ENCODE results near the gene KCTD2. TPM values are rescaled to one million over a fixed set of nuclear protein-coding genes. Genes with fewer than 3 reads are reported as not detected.

Gene KCTD2
- total and polyA plus RNA-seq, 9 of the 15 experiments (the other 6 are each of a cell fraction or from before 2014, with no cell fraction given): 1.7 to 32.9 (median 15.8) TPM

DNA sequence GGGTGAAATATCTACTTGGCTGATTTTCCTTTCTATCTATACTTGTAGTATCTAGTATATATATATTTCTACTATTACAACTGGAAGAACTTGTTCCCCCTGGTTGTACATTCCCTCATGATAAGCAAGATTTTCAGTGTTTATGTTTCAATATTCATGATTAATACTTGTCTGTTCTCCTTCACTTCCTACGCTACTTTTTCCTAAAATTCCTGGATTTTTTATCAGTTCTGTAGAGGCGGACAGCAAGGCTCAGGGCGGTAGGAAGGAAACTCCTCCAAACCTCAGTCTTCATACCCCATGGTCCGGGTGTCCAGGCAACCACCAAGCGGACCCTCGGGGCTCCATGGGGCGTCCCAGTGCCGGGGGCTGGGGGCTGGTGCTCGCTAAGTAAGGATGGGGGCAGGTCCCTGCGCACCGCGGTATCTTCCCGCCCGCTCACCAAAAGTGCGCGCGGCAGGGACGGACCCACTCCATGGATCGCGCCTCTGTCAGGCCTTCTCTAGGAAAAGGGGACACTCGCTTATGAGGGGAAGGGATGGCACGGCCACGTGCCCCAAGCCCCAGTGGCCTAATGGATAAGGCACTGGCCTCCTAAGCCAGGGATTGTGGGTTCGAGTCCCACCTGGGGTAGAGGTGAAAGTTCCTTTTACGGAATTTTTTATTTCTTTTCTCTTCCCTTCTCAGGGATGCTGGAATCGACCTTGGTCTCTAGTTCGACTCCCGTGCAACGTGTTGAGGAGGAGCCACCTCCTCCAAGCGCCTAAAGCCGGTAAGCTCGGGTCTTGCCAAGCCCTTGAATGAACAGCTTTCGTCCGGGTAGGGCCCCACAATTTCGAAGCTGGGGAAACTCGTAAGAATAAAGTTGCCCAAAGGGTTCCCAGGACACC lies 13.4 kb upstream of the KCTD2 start:
- peak overlapping the region; percentile 69 for H3K4me3 ChIP-seq
- H3K4me1 ChIP-seq (replicated peaks in 1 of 2; ENCODE audit: control insufficient read depth in 2 of 2, insufficient read depth in 2 of 2, low read length in 2 of 2): peaks cover 31% of the 10 kb centered on the region in 2 experiments
- H3K79me2 ChIP-seq (ENCODE audit: control insufficient read depth, insufficient read depth, low read length): no peaks in the 10 kb centered on the region
- BruUV-seq (replicated peaks): no TSS peak
- CTCF ChIA-PET (ENCODE audit: low intra/inter-chr PET ratio): interaction anchor here (0.7 to 0.9 kb wide), 2 partner anchors 22 to 71 kb away, joined by 3 to 5 read pairs; no protein-coding TSS in a partner anchor
- H4K20me1 ChIP-seq (replicated peaks; ENCODE audit: control insufficient read depth, insufficient read depth, low read length): no peaks in the 10 kb centered on the region
- H3K9ac ChIP-seq (ENCODE audit: insufficient read depth in 1 of 2, low read depth in 2 of 2, low read length in 2 of 2): peak overlapping the region; percentile 95 to 96
- ATAC-seq: peak; percentile 52
- peak overlapping the region; percentile 96 for H3K27ac ChIP-seq (ENCODE audit: extremely low read depth, low read depth, low read length)
- no peaks in the 10 kb centered on the region for H3K9me1 ChIP-seq (ENCODE audit: control insufficient read depth, insufficient read depth, low read length)
- H3K36me3 ChIP-seq (ENCODE audit: control insufficient read depth, insufficient read depth, low read length): peaks cover 6% of the 10 kb centered on the region; the same call in 2 of the 3 replicates
- in situ Hi-C loops (cut with MboI): no loop called here
- POLR2A ChIA-PET: interaction anchor here (0.6 to 3.3 kb wide), 8 partner anchors 13 to 296 kb away, joined by 3 to 26 read pairs (median 6); partner anchors contain the start of genes JPT1 and MRPL58
- whole genome bisulfite sequencing (ENCODE audit: insufficient coverage, low coverage, missing lambda C conversion rate): 0% methylated on average over 36 of the region's 36 CpGs
- FAIRE-seq: peak; percentile 85
- intact Hi-C loops (cut with micrococcal nuclease): loop anchor here (10.0 kb wide), 1 partner anchor 159 kb away; the partner anchor contains the start of gene FDXR
- DNase-seq (ENCODE audit: extremely low read depth in 1 of 4, low spot score in 3 of 4): peak; percentile 82 to 96 (median 89)
- H3K27me3 ChIP-seq (ENCODE audit: control insufficient read depth in 2 of 2, insufficient read depth in 2 of 2, low read length in 2 of 2): no peaks in the 10 kb centered on the region
- H3K4me2 ChIP-seq (ENCODE audit: insufficient read depth, low read length): peak overlapping the region; percentile 98
- peak overlapping the region; percentile 98 for H2AFZ ChIP-seq (ENCODE audit: low read depth, low read length)
- peaks cover 12% of the 10 kb centered on the region for H3K9me3 ChIP-seq (replicated peaks; ENCODE audit: control insufficient read depth, insufficient read depth, low read depth, low read length)
- TF ChIP-seq MAZ (CRISPR knock-in tag; conservative IDR thresholded peaks at IDR 0.05 in 1 of 2, IDR thresholded peaks at IDR 0.05 in 1 of 2) (peak; percentile 27 to 41; a peak in 2 of 4 replicates), CBX3 (IDR thresholded peaks at IDR 0.05; ENCODE audit: borderline replicate concordance in 1 of 2, low read length in 2 of 2) (peak in 1 of 2 experiments; percentile 89; a peak in 1 of 3 replicates), NR3C1 (CRISPR knock-in tag; IDR thresholded peaks at IDR 0.05) (no peak), PTRF (tag; IDR thresholded peaks at IDR 0.05) (no peak), ZNF316 (IDR thresholded peaks at IDR 0.05) (no peak), SRSF9 (IDR thresholded peaks at IDR 0.05; ENCODE audit: borderline replicate concordance, low read depth, low read length) (no peak), ZNF121 (CRISPR knock-in tag; conservative IDR thresholded peaks at IDR 0.05) (no peak), EP400 (IDR thresholded peaks at IDR 0.05) (no peak), ETS2 (tag; IDR thresholded peaks at IDR 0.05; ENCODE audit: borderline replicate concordance, poor library complexity, severe bottlenecking) (no peak), ZNF143 (CRISPR knock-in tag; IDR thresholded peaks at IDR 0.05) (no peak)
- TF ChIP-seq, protein P1, sequence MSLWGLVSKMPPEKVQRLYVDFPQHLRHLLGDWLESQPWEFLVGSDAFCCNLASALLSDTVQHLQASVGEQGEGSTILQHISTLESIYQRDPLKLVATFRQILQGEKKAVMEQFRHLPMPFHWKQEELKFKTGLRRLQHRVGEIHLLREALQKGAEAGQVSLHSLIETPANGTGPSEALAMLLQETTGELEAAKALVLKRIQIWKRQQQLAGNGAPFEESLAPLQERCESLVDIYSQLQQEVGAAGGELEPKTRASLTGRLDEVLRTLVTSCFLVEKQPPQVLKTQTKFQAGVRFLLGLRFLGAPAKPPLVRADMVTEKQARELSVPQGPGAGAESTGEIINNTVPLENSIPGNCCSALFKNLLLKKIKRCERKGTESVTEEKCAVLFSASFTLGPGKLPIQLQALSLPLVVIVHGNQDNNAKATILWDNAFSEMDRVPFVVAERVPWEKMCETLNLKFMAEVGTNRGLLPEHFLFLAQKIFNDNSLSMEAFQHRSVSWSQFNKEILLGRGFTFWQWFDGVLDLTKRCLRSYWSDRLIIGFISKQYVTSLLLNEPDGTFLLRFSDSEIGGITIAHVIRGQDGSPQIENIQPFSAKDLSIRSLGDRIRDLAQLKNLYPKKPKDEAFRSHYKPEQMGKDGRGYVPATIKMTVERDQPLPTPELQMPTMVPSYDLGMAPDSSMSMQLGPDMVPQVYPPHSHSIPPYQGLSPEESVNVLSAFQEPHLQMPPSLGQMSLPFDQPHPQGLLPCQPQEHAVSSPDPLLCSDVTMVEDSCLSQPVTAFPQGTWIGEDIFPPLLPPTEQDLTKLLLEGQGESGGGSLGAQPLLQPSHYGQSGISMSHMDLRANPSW (CRISPR knock-in tag; IDR thresholded peaks at IDR 0.05): no peak
- TF ChIP-seq, protein P2, sequence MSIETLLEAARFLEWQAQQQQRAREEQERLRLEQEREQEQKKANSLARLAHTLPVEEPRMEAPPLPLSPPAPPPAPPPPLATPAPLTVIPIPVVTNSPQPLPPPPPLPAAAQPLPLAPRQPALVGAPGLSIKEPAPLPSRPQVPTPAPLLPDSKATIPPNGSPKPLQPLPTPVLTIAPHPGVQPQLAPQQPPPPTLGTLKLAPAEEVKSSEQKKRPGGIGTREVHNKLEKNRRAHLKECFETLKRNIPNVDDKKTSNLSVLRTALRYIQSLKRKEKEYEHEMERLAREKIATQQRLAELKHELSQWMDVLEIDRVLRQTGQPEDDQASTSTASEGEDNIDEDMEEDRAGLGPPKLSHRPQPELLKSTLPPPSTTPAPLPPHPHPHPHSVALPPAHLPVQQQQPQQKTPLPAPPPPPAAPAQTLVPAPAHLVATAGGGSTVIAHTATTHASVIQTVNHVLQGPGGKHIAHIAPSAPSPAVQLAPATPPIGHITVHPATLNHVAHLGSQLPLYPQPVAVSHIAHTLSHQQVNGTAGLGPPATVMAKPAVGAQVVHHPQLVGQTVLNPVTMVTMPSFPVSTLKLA (conservative IDR thresholded peaks at IDR 0.05): peak; percentile 90 to 91
- TF ChIP-seq, protein P3, sequence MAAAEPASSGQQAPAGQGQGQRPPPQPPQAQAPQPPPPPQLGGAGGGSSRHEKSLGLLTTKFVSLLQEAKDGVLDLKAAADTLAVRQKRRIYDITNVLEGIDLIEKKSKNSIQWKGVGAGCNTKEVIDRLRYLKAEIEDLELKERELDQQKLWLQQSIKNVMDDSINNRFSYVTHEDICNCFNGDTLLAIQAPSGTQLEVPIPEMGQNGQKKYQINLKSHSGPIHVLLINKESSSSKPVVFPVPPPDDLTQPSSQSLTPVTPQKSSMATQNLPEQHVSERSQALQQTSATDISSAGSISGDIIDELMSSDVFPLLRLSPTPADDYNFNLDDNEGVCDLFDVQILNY (CRISPR knock-in tag; IDR thresholded peaks at IDR 0.05): peak; percentile 6; the same call in 1 of the 2 replicates
- TF ChIP-seq, protein P4, sequence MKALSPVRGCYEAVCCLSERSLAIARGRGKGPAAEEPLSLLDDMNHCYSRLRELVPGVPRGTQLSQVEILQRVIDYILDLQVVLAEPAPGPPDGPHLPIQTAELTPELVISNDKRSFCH (CRISPR knock-in tag; IDR thresholded peaks at IDR 0.05): no peak
- TF ChIP-seq, protein P4 (tag; IDR thresholded peaks at IDR 0.05): no peak
